H1 (cell line): ENCODE results near the gene RAD51B. TPM values are rescaled to one million over a fixed set of nuclear protein-coding genes. Genes with fewer than 3 reads are reported as not detected.

Source experiments
- CTCF ChIA-PET: fragments of 300-600 bp; sonication (Branson Sonifier 250); formaldehyde crosslinking; loops from one replicate; lab custom pipeline; 2021; ENCODE audit not compliant: partially characterized antibody; lab: Charles Lee
- POLR2A ChIA-PET: fragments of 300-600 bp; sonication (Branson Sonifier 250); formaldehyde crosslinking; loops from one replicate; lab custom pipeline; 2021; ENCODE audit warnings: inconsistent platforms; ENCODE audit not compliant: partially characterized antibody; lab: Charles Lee
- DNase-seq, 2 experiments: peaks; one replicate each; pipeline versions ENCODE4 v3.0.0 to v3.0.0-alpha.2; 2010 to 2022; ENCODE audit warnings: low spot score in 2 of 2, low read depth in 1 of 2, mixed read lengths in 1 of 2
- FAIRE-seq: peaks from 2 replicates; lab custom pipeline; 2011; peaks lifted over from hg19 to GRCh38; lab: Jason Lieb, UNC
- H2AFZ ChIP-seq: 2 replicates; pipeline ENCODE4 v1.8.1; 2012; ENCODE audit warnings: low read length, inconsistent platforms
- H2AK5ac ChIP-seq: 2 replicates; pipeline ENCODE4 v1.6.1; 2013; ENCODE audit warnings: low read depth, low read length
- H2BK120ac ChIP-seq: replicated peaks from 2 replicates; pipeline ENCODE3; 2013; ENCODE audit warnings: low read depth, low read length, inconsistent platforms
- H2BK12ac ChIP-seq: 2 replicates; pipeline ENCODE4 v1.6.1; 2013; ENCODE audit warnings: low read depth, low read length
- H2BK15ac ChIP-seq: 2 replicates; pipeline ENCODE4 v1.6.1; 2013; ENCODE audit warnings: low read length
- H2BK20ac ChIP-seq: 2 replicates; pipeline ENCODE4 v1.6.1; 2013; ENCODE audit warnings: low read length
- H2BK5ac ChIP-seq: 2 replicates; pipeline ENCODE4 v1.6.1; 2013; ENCODE audit warnings: low read depth, low read length
- H3K14ac ChIP-seq: 2 replicates; pipeline ENCODE4 v1.6.1; 2013; ENCODE audit warnings: inconsistent platforms; ENCODE audit not compliant: insufficient read length
- H3K18ac ChIP-seq: 2 replicates; pipeline ENCODE4 v1.6.1; 2013; ENCODE audit warnings: low read length; ENCODE audit errors: extremely low read depth
- H3K23ac ChIP-seq: 2 replicates; pipeline ENCODE4 v1.6.1; 2013; ENCODE audit warnings: inconsistent platforms; ENCODE audit not compliant: insufficient read length
- H3K23me2 ChIP-seq: 2 replicates; pipeline ENCODE4 v1.6.1; 2013; ENCODE audit warnings: low read depth, low read length
- H3K27ac ChIP-seq: 2 replicates; pipeline ENCODE4 v1.6.1; 2011; ENCODE audit warnings: low read depth, low read length, inconsistent platforms
- H3K27me3 ChIP-seq, 4 experiments: replicated peaks in 1 of 4; 1 replicate in 1 of 4; 2 replicates in 3 of 4; pipeline versions ENCODE4 v1.6.1 to v1.8.1; 2011 to 2013; ENCODE audit warnings: low read length in 3 of 4, mild to moderate bottlenecking in 3 of 4, inconsistent platforms in 2 of 4, mixed read lengths in 2 of 4, moderate library complexity in 1 of 4; ENCODE audit not compliant: control insufficient read depth in 3 of 4, insufficient read depth in 3 of 4; ENCODE audit errors: extremely low read depth in 1 of 4
- H3K36me3 ChIP-seq, 4 experiments: 2 replicates each; pipeline versions ENCODE4 v1.6.1 to v1.8.1; 2011 to 2013; ENCODE audit warnings: mild to moderate bottlenecking in 4 of 4, low read length in 3 of 4, moderate library complexity in 2 of 4, control low read depth in 1 of 4, inconsistent platforms in 1 of 4; ENCODE audit not compliant: insufficient read depth in 4 of 4, control insufficient read depth in 2 of 4
- H3K4ac ChIP-seq: replicated peaks from 2 replicates; pipeline ENCODE3; 2013; ENCODE audit warnings: low read length, low read depth, mixed read lengths, inconsistent platforms; ENCODE audit not compliant: insufficient read length
- H3K4me1 ChIP-seq, 4 experiments: replicated peaks in 1 of 4; 1 replicate in 1 of 4; 2 replicates in 3 of 4; pipeline versions ENCODE4 v1.6.1 to v1.8.1; 2011 to 2013; ENCODE audit warnings: low read length in 3 of 4, inconsistent platforms in 2 of 4, mixed read lengths in 1 of 4; ENCODE audit not compliant: insufficient read depth in 4 of 4, control insufficient read depth in 3 of 4
- H3K4me2 ChIP-seq, 2 experiments: 2 replicates each; pipeline versions ENCODE4 v1.6.1 to v1.8.1; 2011 to 2013; ENCODE audit warnings: low read depth in 2 of 2, low read length in 2 of 2, control low read depth in 1 of 2, inconsistent platforms in 1 of 2, mild to moderate bottlenecking in 1 of 2; ENCODE audit not compliant: insufficient read depth in 1 of 2
- H3K4me3 ChIP-seq, 4 experiments: fragments of 200-600, 300-600 bp in 1 of 4; sonication (generic), shearing (Covaris generic), sonication (Bioruptor Twin) in 1 of 4; 2 replicates each; pipeline versions ENCODE4 v1.5.1 to v1.8.1; 2011 to 2016; ENCODE audit warnings: low read length in 4 of 4, low read depth in 3 of 4, control low read depth in 2 of 4, inconsistent platforms in 2 of 4, mild to moderate bottlenecking in 2 of 4, mixed read lengths in 1 of 4, moderate library complexity in 1 of 4; ENCODE audit not compliant: insufficient read depth in 2 of 4; ENCODE audit errors: extremely low read depth in 1 of 4
- H3K56ac ChIP-seq: replicated peaks from 2 replicates; pipeline ENCODE3; 2013; ENCODE audit warnings: low read depth, mild to moderate bottlenecking, mixed read lengths, low read length, inconsistent platforms; ENCODE audit not compliant: insufficient read length
- H3K79me1 ChIP-seq: 2 replicates; pipeline ENCODE4 v1.6.1; 2013; ENCODE audit warnings: low read depth, low read length, control low read depth
- H3K79me2 ChIP-seq, 2 experiments: 2 replicates each; pipeline versions ENCODE4 v1.6.1 to v1.8.1; 2012 to 2013; ENCODE audit warnings: low read length in 2 of 2, mild to moderate bottlenecking in 2 of 2, inconsistent platforms in 1 of 2; ENCODE audit not compliant: insufficient read depth in 2 of 2, control insufficient read depth in 1 of 2
- H3K9ac ChIP-seq, 4 experiments: replicated peaks in 1 of 4; 1 replicate in 1 of 4; 2 replicates in 3 of 4; pipeline versions ENCODE4 v1.6.1 to v1.8.1; 2011 to 2013; ENCODE audit warnings: low read depth in 3 of 4, low read length in 3 of 4, control low read depth in 2 of 4, mild to moderate bottlenecking in 2 of 4, moderate library complexity in 2 of 4, inconsistent platforms in 1 of 4; ENCODE audit errors: extremely low read depth in 1 of 4
- H3K9me3 ChIP-seq, 2 experiments: 2 replicates each; pipeline versions ENCODE4 v1.6.1 to v1.8.1; 2012 to 2013; ENCODE audit warnings: mild to moderate bottlenecking in 2 of 2, moderate library complexity in 2 of 2, control low read depth in 1 of 2, inconsistent platforms in 1 of 2, low read depth in 1 of 2, low read length in 1 of 2, mixed read lengths in 1 of 2; ENCODE audit not compliant: insufficient read depth in 2 of 2
- H4K20me1 ChIP-seq, 2 experiments: replicated peaks in 1 of 2; 2 replicates each; pipeline versions ENCODE3 to v1.8.1; 2011 to 2013; ENCODE audit warnings: inconsistent platforms in 2 of 2, low read length in 2 of 2, mild to moderate bottlenecking in 1 of 2; ENCODE audit not compliant: insufficient read depth in 2 of 2, control insufficient read depth in 1 of 2
- H4K5ac ChIP-seq: 2 replicates; pipeline ENCODE4 v1.6.1; 2013; ENCODE audit warnings: low read length, low read depth, mixed read lengths, inconsistent platforms; ENCODE audit not compliant: insufficient read length
- H4K8ac ChIP-seq: 2 replicates; pipeline ENCODE4 v1.8.0; 2013; ENCODE audit warnings: mild to moderate bottlenecking, moderate library complexity, low read length, inconsistent platforms; ENCODE audit not compliant: insufficient read depth; ENCODE audit errors: extremely low read depth
- H4K91ac ChIP-seq: replicated peaks from 2 replicates; pipeline ENCODE3; 2013; ENCODE audit warnings: low read length, mixed read lengths, inconsistent platforms; ENCODE audit not compliant: insufficient read length
- ATF2 ChIP-seq: IDR thresholded peaks from 2 replicates; pipeline ENCODE4 v1.6.1; 2012; ENCODE audit warnings: low read length, inconsistent platforms
- GABPA ChIP-seq: IDR thresholded peaks from 2 replicates; pipeline ENCODE4 v1.6.1; 2011; ENCODE audit warnings: mild to moderate bottlenecking, low read length, moderate library complexity, borderline replicate concordance; ENCODE audit not compliant: insufficient read depth
- HDAC2 ChIP-seq, 2 experiments: fragments of 300-600 bp in 1 of 2; sonication (generic) in 1 of 2; IDR thresholded peaks; 2 replicates each; pipeline ENCODE4 v1.6.1; 2011 to 2012; ENCODE audit warnings: low read depth in 2 of 2, low read length in 2 of 2, mild to moderate bottlenecking in 2 of 2, moderate library complexity in 2 of 2, borderline replicate concordance in 1 of 2, inconsistent platforms in 1 of 2
- JUN ChIP-seq: IDR thresholded peaks from 2 replicates; pipeline ENCODE4 v1.6.1; 2011; ENCODE audit warnings: low read depth, mild to moderate bottlenecking, improper control_type of control experiment, low read length
- SAP30 ChIP-seq: fragments of 300-600 bp; sonication (generic); IDR thresholded peaks from 2 replicates; pipeline ENCODE4 v1.7.1; 2012; ENCODE audit warnings: low read length, moderate library complexity, mild to moderate bottlenecking, inconsistent platforms; ENCODE audit not compliant: insufficient read depth, insufficient replicate concordance
- SUZ12 ChIP-seq: fragments of 200-600 bp; sonication (generic); IDR thresholded peaks from 2 replicates; pipeline ENCODE4 v1.6.1; 2012; ENCODE audit warnings: mild to moderate bottlenecking, inconsistent platforms, low read length, moderate library complexity, mixed read lengths
- TEAD4 ChIP-seq: IDR thresholded peaks from 2 replicates; pipeline ENCODE4 v1.6.1; 2012; ENCODE audit warnings: low read depth, low read length, inconsistent platforms, mixed read lengths
- WGBS, 2 experiments: shearing (Covaris generic) in 1 of 2; methylation state at CpG; one replicate each; pipeline versions ENCODE4 v1.1.6 to v1.1.7; 2013 to 2015; ENCODE audit warnings: low lambda C conversion rate in 2 of 2, mixed read lengths in 2 of 2, inconsistent platforms in 1 of 2, low coverage in 1 of 2, missing lambda C conversion rate in 1 of 2; ENCODE audit not compliant: insufficient replicate concordance in 2 of 2, insufficient coverage in 1 of 2, insufficient read length in 1 of 2; ENCODE audit errors: extremely low coverage in 1 of 2, missing lambda C conversion rate in 1 of 2; 5-methylcytosine and 5-hydroxymethylcytosine counted together
- polyA plus RNA-seq, 7 experiments: library from polyadenylated mRNA; depleted of rRNA in 3 of 7; stranded (reverse) in 5 of 7; unstranded in 2 of 7; fragments of >200 nt in 5 of 7; fragments of 200-250 nt in 2 of 7; gene quantifications; 1 replicate in 5 of 7; 2 replicates in 1 of 7; 4 replicates in 1 of 7; pipeline versions ENCODE4 v1.2.1 to v1.2.3, GENCODE V29; 2011 to 2013; ENCODE audit warnings: missing spikeins in 2 of 7, mixed read lengths in 2 of 7
- total RNA-seq: library from RNA; stranded (reverse); fragmentation: NEBNext Ultra II Directional; extraction: Animal tissue kit (Norgen Biotek cat#: 25700); gene quantifications from 2 replicates; pipeline ENCODE4 v1.2.1, GENCODE V29; 2021
- TF ChIP-seq, protein P1 (sequence below): IDR thresholded peaks from 2 replicates; pipeline ENCODE4 v1.6.1; 2011; ENCODE audit warnings: low read length, improper control_type of control experiment

RAD51B gene
- total and polyA plus RNA-seq, 2 of the 8 experiments (the other 6 are each of a cell fraction or from before 2014, with no cell fraction given) = 3.9 to 14.9 TPM

DNA sequence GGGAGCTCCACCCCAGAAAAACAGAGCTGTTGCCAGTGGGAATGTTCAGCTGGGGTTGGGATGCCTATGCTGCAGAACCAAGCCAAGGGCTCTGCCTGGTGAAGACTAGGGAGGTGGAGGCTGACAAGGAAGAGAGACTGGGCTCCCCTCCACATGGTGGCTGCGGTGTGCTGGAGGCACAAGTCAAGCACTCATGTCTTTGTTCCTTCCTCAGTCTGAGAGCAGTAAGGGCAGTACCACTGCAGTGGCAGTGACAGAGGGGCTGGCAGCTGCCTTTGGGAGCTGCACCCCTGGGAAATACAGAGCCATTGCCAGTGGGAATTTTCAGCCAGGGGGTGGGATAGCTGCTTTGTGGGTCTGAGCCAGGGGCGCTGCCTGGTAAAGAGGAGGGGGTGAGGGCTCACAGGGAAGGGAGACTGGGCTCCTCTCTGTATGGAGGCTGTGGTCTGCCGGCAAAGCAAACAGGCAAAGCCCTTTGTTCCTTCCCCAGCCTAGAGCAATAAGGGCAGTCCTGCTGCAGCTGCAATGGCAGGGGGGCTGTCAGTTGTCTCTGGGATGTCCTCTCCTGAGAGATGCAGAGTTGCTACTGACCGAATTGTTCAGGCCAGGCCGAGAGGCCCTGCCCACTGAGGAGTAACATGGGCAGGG, 255.9 kb downstream of the RAD51B start:
- H3K4ac ChIP-seq = no peak overlapping the region
- 0 out of 2 replicates have a peak overlapping the region, but pooled peaks have one; percentile 18 for H2BK5ac ChIP-seq
- peaks cover 2 to 7% (median 5%) of the 10 kb centered on the region in 4 experiments; a peak in 6 of 7 replicates for H3K4me1 ChIP-seq
- no peak overlapping the region for H3K4me2 ChIP-seq
- FAIRE-seq (no peak), DNase-seq (no peak)
- no peak overlapping the region for H3K56ac ChIP-seq
- CTCF ChIA-PET = interaction anchor here (1.9 kb wide), 1 partner anchor 10 kb away, joined by 5 read pairs; no protein-coding TSS in a partner anchor
- no peaks in the 10 kb centered on the region for H3K79me2 ChIP-seq
- no peak overlapping the region for H3K23ac ChIP-seq
- no peak overlapping the region for H2BK120ac ChIP-seq
- peak overlapping the region; percentile 34 for H4K5ac ChIP-seq
- peak overlapping the region; percentile 29; the same call in 1 of the 2 replicates for H4K8ac ChIP-seq
- H2BK12ac ChIP-seq = peak overlapping the region; percentile 56
- H3K23me2 ChIP-seq = no peaks in the 10 kb centered on the region
- H2AFZ ChIP-seq = no peak overlapping the region; the same call in 1 of the 2 replicates
- no peak overlapping the region for H2AK5ac ChIP-seq
- H3K79me1 ChIP-seq = no peaks in the 10 kb centered on the region
- 90% methylated on average over 5 of the region's 5 CpGs; no CpG with 5 or more reads in 1 of the 2 experiments for WGBS, 2 experiments
- H3K9me3 ChIP-seq = no peaks in the 10 kb centered on the region; a peak in 1 of 4 replicates
- no peak overlapping the region for H3K4me3 ChIP-seq
- H3K18ac ChIP-seq = 0 out of 2 replicates have a peak overlapping the region, but pooled peaks have one; percentile 1
- H3K27me3 ChIP-seq = no peaks in the 10 kb centered on the region
- no peaks in the 10 kb centered on the region for H4K20me1 ChIP-seq
- peak overlapping the region in 1 of 4 experiments; percentile 20; a peak in 2 of 7 replicates for H3K9ac ChIP-seq
- H3K36me3 ChIP-seq = no peaks in the 10 kb centered on the region
- peak overlapping the region; percentile 4 for H4K91ac ChIP-seq
- H3K27ac ChIP-seq = peak overlapping the region; percentile 60
- H2BK20ac ChIP-seq = no peak overlapping the region
- no peak overlapping the region for H3K14ac ChIP-seq
- POLR2A ChIA-PET = no interaction called here
- H2BK15ac ChIP-seq = no peak overlapping the region
- TF ChIP-seq HDAC2 (IDR thresholded peaks at IDR 0.05; ENCODE audit: borderline replicate concordance in 1 of 2, low read depth in 2 of 2, low read length in 2 of 2) (no peak), TEAD4 (no peak), SUZ12 (no peak), SAP30 (no peak), JUN (no peak), ATF2 (no peak), GABPA (no peak)
- TF ChIP-seq, protein P1, sequence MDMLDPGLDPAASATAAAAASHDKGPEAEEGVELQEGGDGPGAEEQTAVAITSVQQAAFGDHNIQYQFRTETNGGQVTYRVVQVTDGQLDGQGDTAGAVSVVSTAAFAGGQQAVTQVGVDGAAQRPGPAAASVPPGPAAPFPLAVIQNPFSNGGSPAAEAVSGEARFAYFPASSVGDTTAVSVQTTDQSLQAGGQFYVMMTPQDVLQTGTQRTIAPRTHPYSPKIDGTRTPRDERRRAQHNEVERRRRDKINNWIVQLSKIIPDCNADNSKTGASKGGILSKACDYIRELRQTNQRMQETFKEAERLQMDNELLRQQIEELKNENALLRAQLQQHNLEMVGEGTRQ = no peak
